Stimulated activated CD8-positive, alpha-beta memory T cell treated with anti-CD3 and anti-CD28 coated beads, Interleukin-15, amount 100 ng/mL, for 48 hours (primary cell): ENCODE data around the gene CALHM6.
"Not testable (repeated sequence)": the region's sequence is repeated elsewhere in the genome, so short reads cannot be mapped to it uniquely, and the experiment has no call there.

ENCODE experiments used
- DNase-seq, 2 donors: peaks; one replicate each; pipeline ENCODE4 v3.0.0-alpha.2; 2020; ENCODE audit warnings: low read depth in 2 of 2

CALHM6 gene

GRCh38 chr6:116476002-116476678 is 15.0 kb downstream of the CALHM6 start:
- no peak for DNase-seq

GRCh38 chr6:116482780-116483179 is 21.6 kb downstream of the CALHM6 start:
- DNase-seq, result no peak

DNA sequence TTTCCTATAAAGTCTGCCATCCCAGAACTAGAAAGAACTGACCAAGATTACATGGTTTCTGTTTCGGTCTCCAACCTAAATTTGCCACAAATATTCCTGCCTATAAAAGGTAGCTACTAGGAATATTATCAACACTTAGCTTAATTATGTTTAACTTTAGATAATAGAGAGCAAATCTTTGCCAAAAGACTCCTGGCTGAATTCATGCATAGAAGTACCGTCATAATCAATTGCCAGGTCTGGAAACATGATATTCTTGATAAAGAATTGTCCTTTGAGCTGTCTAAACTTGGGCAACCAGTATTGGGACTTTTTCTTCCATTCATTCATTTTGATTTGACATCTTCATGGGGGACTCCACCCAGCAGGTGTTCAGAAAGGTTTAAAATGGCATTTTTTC is 22.4 kb downstream of the CALHM6 start:
- DNase-seq, result no peak

DNA sequence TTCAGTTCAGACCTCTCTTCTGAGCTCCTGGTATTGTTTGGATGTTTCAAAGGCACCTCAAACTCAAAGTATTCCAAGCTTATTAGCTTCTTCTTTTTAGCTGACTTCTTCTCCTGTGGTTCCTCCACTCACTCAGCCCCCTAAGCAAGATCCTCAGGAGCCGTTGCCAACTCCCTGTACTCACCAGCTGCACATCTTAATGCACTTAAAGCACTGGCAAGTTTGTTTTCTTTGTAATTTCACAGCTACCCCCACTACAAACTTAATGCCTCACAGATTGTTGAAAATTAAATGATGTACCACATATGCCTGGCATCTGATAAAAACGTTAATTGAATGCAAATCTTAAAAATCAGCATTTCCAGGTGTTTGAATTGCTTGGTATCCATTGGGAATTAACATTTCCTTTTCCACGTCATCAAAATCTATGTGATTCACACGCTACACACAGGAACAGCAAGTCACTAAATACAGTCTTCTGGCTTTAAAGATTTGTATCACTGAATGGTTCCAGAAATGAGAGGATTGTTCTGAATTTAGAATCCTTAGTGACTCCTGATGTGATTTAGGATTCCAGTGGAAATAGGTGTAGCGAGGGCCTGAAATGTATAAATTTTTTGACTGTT is 24.5 kb downstream of the CALHM6 start:
- DNase-seq, result no peak

- no peak for DNase-seq
These were observed 30.6 kb downstream of the CALHM6 start for GRCh38 chr6:116491610-116492330.

DNA sequence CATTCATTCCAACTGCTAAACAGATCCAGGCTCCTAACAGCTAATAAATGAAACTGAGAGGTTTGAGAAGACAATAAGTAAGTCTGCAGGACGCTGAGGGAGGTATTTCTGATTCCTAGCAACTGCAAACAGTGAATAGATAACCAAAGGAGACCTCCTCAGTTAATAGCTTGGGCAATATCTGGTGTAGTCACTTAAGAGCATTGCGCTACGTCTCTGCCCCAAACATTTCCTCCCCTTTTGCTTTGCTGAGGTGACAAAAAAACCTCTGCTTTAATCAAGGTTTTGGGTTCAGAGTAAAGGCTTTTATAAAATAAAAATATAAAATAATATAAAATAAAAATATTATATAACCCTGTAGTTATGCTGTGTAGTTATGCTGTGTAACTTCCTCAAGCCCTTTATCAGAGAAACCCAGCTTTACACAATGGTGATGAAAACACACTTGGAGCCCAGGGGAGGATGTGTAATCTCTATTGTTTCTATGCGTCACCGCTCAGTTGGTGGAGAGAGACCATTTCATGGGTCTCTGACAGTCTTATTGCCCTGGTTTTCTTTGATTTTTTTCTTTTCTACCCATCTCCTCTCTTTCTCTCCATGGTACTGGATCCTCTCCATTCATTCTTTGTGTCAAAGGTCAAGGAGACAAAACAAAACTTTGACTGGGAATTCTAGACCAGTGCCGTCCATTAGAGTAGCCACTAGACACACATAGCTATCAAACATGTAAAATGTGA is 31.3 kb downstream of the CALHM6 start:
- DNase-seq, result no peak

DNA sequence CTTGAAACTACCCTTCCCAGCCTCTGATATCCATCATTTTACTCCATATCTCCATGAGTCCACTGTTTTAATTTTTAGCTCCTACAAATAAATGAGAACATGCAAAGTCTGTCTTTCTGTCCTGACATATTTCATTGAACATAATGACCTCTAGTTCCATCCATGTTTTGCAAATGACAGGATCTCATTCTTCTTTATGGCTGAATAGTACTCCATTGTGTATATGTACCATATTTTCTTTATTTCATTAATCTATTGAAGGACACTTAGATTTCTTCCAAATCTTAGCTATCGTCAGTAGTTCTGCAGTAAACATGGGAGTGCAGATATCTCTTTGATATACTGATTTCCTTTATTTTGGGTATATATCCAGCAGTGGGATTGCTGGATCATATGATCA is 34.0 kb downstream of the CALHM6 start:
- DNase-seq, result not testable (repeated sequence)

DNA sequence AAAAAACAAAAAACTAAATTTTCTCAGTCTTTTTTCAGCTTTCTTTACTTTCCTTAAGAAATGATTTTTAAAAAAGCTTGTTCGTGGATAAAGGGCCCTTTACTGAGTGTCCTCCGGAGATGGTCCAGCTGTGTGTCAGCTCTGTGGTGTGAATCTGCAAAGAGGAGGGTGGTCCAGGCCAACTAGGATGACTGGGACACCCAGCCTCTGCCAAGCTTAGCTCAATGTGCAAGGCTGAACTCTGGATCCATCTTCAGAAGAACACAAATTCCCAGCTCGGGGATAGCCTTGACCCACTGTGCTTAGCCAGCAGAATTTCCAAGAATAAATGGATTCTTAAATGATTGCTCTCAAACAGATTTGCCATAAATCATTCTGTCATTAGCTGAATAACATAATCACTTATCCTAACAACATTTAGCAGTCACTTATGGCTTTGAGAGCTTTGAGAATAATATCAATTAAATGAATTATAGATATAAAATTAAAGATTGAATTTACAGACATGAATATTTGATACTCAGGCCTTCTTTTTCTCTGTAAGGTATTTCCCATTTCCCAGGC is 36.0 kb downstream of the CALHM6 start:
- DNase-seq, result no peak

DNA sequence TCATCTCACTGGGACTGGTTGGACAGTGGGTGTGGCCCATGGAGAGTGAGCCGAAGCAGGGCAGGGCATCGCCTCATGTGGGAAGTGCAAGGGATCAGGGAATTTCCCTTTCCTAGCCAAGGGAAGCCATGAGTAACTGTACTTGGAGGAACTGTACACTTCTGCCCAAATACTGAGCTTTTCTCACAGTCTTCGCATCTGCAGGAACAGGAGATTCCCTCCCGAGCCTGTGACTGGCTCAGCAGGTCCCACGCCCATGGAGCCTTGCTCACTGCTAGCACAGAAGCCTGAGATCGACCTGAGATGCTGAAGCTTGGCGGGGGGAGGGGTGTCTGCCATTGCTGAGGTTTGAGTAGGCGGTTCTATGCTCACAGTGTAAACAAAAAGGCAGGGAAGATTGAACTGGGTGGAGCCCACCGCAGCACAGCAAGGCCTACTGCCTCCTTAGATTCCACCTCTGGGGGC is 39.8 kb downstream of the CALHM6 start:
- DNase-seq, result no peak

DNA sequence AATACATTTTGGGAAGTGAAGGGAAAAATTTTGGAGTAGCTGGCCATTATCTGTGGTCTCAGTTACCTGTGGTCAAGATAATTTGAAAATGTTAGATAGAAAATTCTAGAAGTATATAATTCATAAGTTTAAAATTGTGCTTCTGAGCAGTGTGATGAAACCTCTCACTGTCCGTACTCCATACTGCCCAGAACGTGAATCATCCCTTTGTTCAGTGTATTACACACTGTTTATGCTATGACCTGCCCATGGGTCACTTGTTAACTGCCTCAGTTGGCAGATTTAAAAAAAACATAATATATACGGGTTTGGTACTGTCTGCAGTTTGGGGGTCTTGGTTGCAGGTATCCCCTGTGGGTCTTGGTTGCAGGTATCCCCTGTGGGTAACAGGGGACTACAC is 46.1 kb downstream of the CALHM6 start:
- DNase-seq, result no peak

- DNase-seq, result no peak
These were observed 47.4 kb downstream of the CALHM6 start for GRCh38 chr6:116508527-116508926.

- no peak for DNase-seq
These were observed 50.4 kb downstream of the CALHM6 start, which contains the start of gene CALHM5 for GRCh38 chr6:116511424-116512110. TSS of gene CALHM5 (plus strand) at chr6:116511639. CDS start at chr6:116511697, 58 bp downstream.

DNA sequence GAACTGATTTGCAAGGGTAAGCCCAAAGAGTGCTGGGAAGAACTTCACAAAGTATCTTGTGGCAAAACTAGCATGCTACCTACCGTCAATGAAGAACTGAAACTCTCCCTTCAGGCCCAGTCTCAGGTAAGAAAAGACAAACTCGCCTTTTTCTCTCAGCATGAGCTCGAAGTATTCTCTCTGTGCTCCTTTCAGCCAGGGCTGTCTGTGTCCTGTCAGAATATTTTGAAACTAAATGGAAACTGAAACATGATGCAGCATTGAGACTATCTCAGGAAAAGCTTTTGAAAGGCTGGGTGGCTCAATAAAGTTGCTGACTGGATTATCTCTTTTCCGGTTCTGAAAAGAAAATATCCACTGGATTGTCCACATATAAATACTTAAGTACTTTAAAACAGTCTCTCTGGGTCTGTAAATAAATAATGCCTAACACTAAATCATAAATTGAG is 51.0 kb downstream of the CALHM6 start:
- DNase-seq, result no peak

- no peak for DNase-seq
These were observed 51.6 kb downstream of the CALHM6 start for GRCh38 chr6:116512734-116513133.
